Endothelial cell of umbilical vein (primary cell): ENCODE data around the gene BIK. TPM values are rescaled to one million over a fixed set of nuclear protein-coding genes. Genes with fewer than 3 reads are reported as not detected.

Experiments used
- BruUV-seq: library from RNA; stranded (reverse); fragments of 400-500 nt; replicated peaks from 2 replicates; lab custom pipeline; 2021; lab: Mats Ljungman, UMichigan
- CTCF ChIA-PET: fragments of 300-600, 350-600 bp; sonication (Branson Sonifier 250); formaldehyde crosslinking; loops from one replicate; lab custom pipeline; 2021; ENCODE audit warnings: antibody characterized with exemption, inconsistent platforms; lab: Charles Lee
- POLR2A ChIA-PET: fragments of 300-600, 350-600 bp; sonication (Branson Sonifier 250); formaldehyde crosslinking; loops from one replicate; lab custom pipeline; 2021; ENCODE audit warnings: antibody characterized with exemption, inconsistent platforms; lab: Charles Lee
- DNase-seq: peaks from one replicate; pipeline ENCODE4 v3.0.0-alpha.2; 2011; ENCODE audit warnings: low read depth, low spot score
- FAIRE-seq: peaks from 2 replicates; lab custom pipeline; 2011; peaks lifted over from hg19 to GRCh38; lab: Jason Lieb, UNC
- H2AFZ ChIP-seq: 2 replicates; pipeline ENCODE4 v1.6.0; 2012; ENCODE audit warnings: low read depth, low read length, control low read depth, inconsistent platforms
- H3K27ac ChIP-seq: 2 replicates; pipeline ENCODE4 v1.5.1; 2011; ENCODE audit warnings: low read depth, mild to moderate bottlenecking, control low read depth, low read length, moderate library complexity; ENCODE audit not compliant: insufficient read depth
- H3K27me3 ChIP-seq, 2 experiments: 2 replicates each; pipeline versions ENCODE4 v1.6.0 to v1.6.1; 2011; ENCODE audit warnings: low read length in 2 of 2, mixed read lengths in 1 of 2; ENCODE audit not compliant: control insufficient read depth in 2 of 2, insufficient read depth in 2 of 2
- H3K36me3 ChIP-seq, 2 experiments: 2 replicates in 1 of 2; 3 replicates in 1 of 2; pipeline ENCODE4 v1.5.1; 2011; ENCODE audit warnings: low read length in 2 of 2, mild to moderate bottlenecking in 1 of 2, moderate library complexity in 1 of 2; ENCODE audit not compliant: control insufficient read depth in 2 of 2, insufficient read depth in 2 of 2; ENCODE audit errors: extremely low read depth in 1 of 2
- H3K4me1 ChIP-seq: 3 replicates; pipeline ENCODE4 v1.5.1; 2011; ENCODE audit warnings: mild to moderate bottlenecking, low read length; ENCODE audit not compliant: control insufficient read depth, insufficient read depth; ENCODE audit errors: extremely low read depth
- H3K4me2 ChIP-seq: 2 replicates; pipeline ENCODE4 v1.6.1; 2011; ENCODE audit warnings: low read length, control low read depth, mixed read lengths; ENCODE audit not compliant: insufficient read depth
- H3K4me3 ChIP-seq, 3 experiments: fragments of 200-600 bp in 1 of 3; sonication (generic), shearing (Covaris generic) in 1 of 3; replicated peaks in 1 of 3; 2 replicates each; pipeline ENCODE4 v1.5.1; 2011 to 2016; ENCODE audit warnings: control low read depth in 3 of 3, low read length in 3 of 3, mild to moderate bottlenecking in 2 of 3, inconsistent platforms in 1 of 3, low read depth in 1 of 3, moderate library complexity in 1 of 3; ENCODE audit not compliant: insufficient read depth in 1 of 3
- H3K79me2 ChIP-seq: 2 replicates; pipeline ENCODE4 v1.6.0; 2012; ENCODE audit warnings: low read length, inconsistent platforms; ENCODE audit not compliant: control insufficient read depth, insufficient read depth
- H3K9ac ChIP-seq: replicated peaks from 2 replicates; pipeline ENCODE3; 2011; ENCODE audit warnings: low read length, control low read depth; ENCODE audit not compliant: insufficient read depth; ENCODE audit errors: extremely low read depth
- H3K9me1 ChIP-seq: replicated peaks from 3 replicates; pipeline ENCODE4 v1.6.0; 2011; ENCODE audit warnings: mild to moderate bottlenecking, low read length; ENCODE audit not compliant: control insufficient read depth, insufficient read depth; ENCODE audit errors: extremely low read depth
- H3K9me3 ChIP-seq: replicated peaks from 2 replicates; pipeline ENCODE4 v1.5.1; 2012; ENCODE audit warnings: low read length, inconsistent platforms; ENCODE audit not compliant: control insufficient read depth, insufficient read depth
- H4K20me1 ChIP-seq: replicated peaks from 2 replicates; pipeline ENCODE3; 2011; ENCODE audit warnings: mild to moderate bottlenecking, low read length; ENCODE audit not compliant: control insufficient read depth, insufficient read depth; ENCODE audit errors: extremely low read depth
- EZH2 ChIP-seq: IDR thresholded peaks from 2 replicates; pipeline ENCODE4 v1.6.1; 2012; ENCODE audit warnings: borderline replicate concordance, low read depth, mild to moderate bottlenecking, moderate library complexity, low read length, inconsistent platforms; ENCODE audit not compliant: severe bottlenecking
- FOS ChIP-seq: IDR thresholded peaks from 2 replicates; pipeline ENCODE4 v1.6.1; 2011; ENCODE audit warnings: mild to moderate bottlenecking, low read length, moderate library complexity, borderline replicate concordance; ENCODE audit not compliant: insufficient read depth
- GATA2 ChIP-seq: IDR thresholded peaks from 2 replicates; pipeline ENCODE4 v1.7.0; 2011; ENCODE audit warnings: low read depth, mild to moderate bottlenecking, moderate library complexity, mixed read lengths, low read length; ENCODE audit not compliant: insufficient read length, insufficient read depth
- JUN ChIP-seq: IDR thresholded peaks from 2 replicates; pipeline ENCODE4 v1.6.1; 2011; ENCODE audit warnings: borderline replicate concordance, low read depth; ENCODE audit not compliant: insufficient read length, insufficient read depth
- MYC ChIP-seq: IDR thresholded peaks from one replicate; pipeline ENCODE4 v1.6.1; 2011; ENCODE audit warnings: mild to moderate bottlenecking, low read depth, low read length
- POLR2A ChIP-seq: IDR thresholded peaks from 2 replicates; pipeline ENCODE4 v1.6.1; 2012; ENCODE audit warnings: low read depth, mild to moderate bottlenecking, control low read depth, low read length
- POLR2AphosphoS5 ChIP-seq: IDR thresholded peaks from 2 replicates; pipeline ENCODE4 v1.6.1; 2012; ENCODE audit warnings: low read depth, mild to moderate bottlenecking, control low read depth, low read length, moderate library complexity; ENCODE audit not compliant: insufficient read depth
- dilution Hi-C: fragments of 300-500 bp; cut with MboI; formaldehyde crosslinking; loops from one replicate; pipeline ENCODE4 v1.15.0; 2019; ENCODE audit warnings: low sequenced_read_pairs; ENCODE audit not compliant: extremely low pct_ligation_motif_present
- intact Hi-C: fragments of 100-400 bp; cut with micrococcal nuclease; formaldehyde crosslinking; loops from one replicate; pipeline ENCODE4 v1.10.0; 2022
- polyA plus RNA-seq, 4 experiments: library from polyadenylated mRNA; depleted of rRNA in 3 of 4; stranded (reverse) in 3 of 4; unstranded in 1 of 4; fragments of >200 nt; gene quantifications; 2 replicates each; pipeline versions ENCODE4 v1.2.1 to v1.2.3, GENCODE V29; 2011 to 2012; ENCODE audit warnings: missing spikeins in 1 of 4
- total RNA-seq: library from RNA; stranded (reverse); gene quantifications from 2 replicates; pipeline ENCODE4 v1.2.3, GENCODE V29; 2021
- TF ChIP-seq, protein P1 (sequence below): IDR thresholded peaks from 2 replicates; pipeline ENCODE4 v1.6.1; 2011; ENCODE audit not compliant: insufficient read depth, insufficient read length
- TF ChIP-seq, protein P2 (sequence below), 2 donors: IDR thresholded peaks; 1 replicate in 1 of 2; 2 replicates in 1 of 2; pipeline ENCODE4 v1.5.1; 2011; ENCODE audit warnings: low read length in 2 of 2, mild to moderate bottlenecking in 2 of 2, moderate library complexity in 2 of 2, control low read depth in 1 of 2, inconsistent platforms in 1 of 2, low read depth in 1 of 2; ENCODE audit not compliant: insufficient read depth in 1 of 2; ENCODE audit errors: extremely low read depth in 1 of 2

The BIK gene
- total and polyA plus RNA-seq, 2 donors (not counting 3 experiments of a cell fraction or from before 2014, with no cell fraction given): 0.49 to 0.95 TPM

DNA sequence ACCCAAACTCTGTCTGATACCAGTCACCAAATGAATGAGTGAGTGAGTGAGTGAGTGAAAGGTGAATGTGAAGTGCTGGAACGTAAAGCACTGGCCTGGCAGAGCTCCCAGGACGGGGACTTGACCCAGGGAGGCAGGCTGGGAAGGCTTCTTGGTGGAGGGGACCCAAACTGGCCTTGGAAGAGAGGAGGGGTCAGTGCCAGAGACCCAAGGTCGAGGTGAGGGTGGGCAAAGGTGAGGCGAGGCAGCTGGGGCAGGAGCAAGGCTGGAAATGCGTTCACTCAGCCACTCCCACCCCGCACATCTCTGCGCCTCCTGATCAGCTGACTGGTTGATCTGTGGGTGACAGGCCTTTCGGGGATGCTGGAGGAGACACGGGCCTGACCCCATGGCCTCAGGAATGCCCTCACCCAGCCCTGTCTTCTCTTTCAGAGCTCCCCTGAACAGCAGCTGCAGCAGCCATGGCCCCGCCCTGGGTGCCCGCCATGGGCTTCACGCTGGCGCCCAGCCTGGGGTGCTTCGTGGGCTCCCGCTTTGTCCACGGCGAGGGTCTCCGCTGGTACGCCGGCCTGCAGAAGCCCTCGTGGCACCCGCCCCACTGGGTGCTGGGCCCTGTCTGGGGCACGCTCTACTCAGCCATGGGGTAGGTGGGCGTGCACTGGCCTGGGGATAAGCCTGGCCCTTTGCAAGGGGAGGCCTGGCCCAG, 48.4 kb downstream of the BIK start:
- H3K4me2 ChIP-seq: no peak overlapping the region
- no peak overlapping the region for H3K27ac ChIP-seq
- TF ChIP-seq JUN (no peak), POLR2AphosphoS5 (no peak), MYC (no peak), EZH2 (no peak), POLR2A (no peak), GATA2 (no peak), FOS (no peak)
- TF ChIP-seq, protein P1, sequence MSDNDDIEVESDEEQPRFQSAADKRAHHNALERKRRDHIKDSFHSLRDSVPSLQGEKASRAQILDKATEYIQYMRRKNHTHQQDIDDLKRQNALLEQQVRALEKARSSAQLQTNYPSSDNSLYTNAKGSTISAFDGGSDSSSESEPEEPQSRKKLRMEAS: no peak
- TF ChIP-seq, protein P2, sequence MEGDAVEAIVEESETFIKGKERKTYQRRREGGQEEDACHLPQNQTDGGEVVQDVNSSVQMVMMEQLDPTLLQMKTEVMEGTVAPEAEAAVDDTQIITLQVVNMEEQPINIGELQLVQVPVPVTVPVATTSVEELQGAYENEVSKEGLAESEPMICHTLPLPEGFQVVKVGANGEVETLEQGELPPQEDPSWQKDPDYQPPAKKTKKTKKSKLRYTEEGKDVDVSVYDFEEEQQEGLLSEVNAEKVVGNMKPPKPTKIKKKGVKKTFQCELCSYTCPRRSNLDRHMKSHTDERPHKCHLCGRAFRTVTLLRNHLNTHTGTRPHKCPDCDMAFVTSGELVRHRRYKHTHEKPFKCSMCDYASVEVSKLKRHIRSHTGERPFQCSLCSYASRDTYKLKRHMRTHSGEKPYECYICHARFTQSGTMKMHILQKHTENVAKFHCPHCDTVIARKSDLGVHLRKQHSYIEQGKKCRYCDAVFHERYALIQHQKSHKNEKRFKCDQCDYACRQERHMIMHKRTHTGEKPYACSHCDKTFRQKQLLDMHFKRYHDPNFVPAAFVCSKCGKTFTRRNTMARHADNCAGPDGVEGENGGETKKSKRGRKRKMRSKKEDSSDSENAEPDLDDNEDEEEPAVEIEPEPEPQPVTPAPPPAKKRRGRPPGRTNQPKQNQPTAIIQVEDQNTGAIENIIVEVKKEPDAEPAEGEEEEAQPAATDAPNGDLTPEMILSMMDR (IDR thresholded peaks at IDR 0.05; ENCODE audit: extremely low read depth in 1 of 2, insufficient read depth in 1 of 2, low read depth in 1 of 2, low read length in 2 of 2): no peak
- H3K36me3 ChIP-seq: peaks cover 0 to 15% of the 10 kb centered on the region in 2 experiments
- no peaks in the 10 kb centered on the region for H4K20me1 ChIP-seq
- CTCF ChIA-PET: interaction anchor here (1.5 kb wide), 1 partner anchor 49 kb away, joined by 4 read pairs; no protein-coding TSS in a partner anchor
- no peak overlapping the region for H2AFZ ChIP-seq
- H3K4me3 ChIP-seq: no peak overlapping the region
- H3K9me3 ChIP-seq: no peaks in the 10 kb centered on the region
- BruUV-seq: no TSS peak
- H3K4me1 ChIP-seq: no peaks in the 10 kb centered on the region
- intact Hi-C loops (no loop called here), dilution Hi-C loops (no loop called here)
- no peak overlapping the region for H3K9ac ChIP-seq
- POLR2A ChIA-PET: no interaction called here
- peaks cover 41% of the 10 kb centered on the region for H3K79me2 ChIP-seq
- no peaks in the 10 kb centered on the region for H3K9me1 ChIP-seq
- no peaks in the 10 kb centered on the region for H3K27me3 ChIP-seq
- FAIRE-seq: no peak
- DNase-seq: no peak
